ENCODE data around the gene NDUFS6.
"Not testable (repeated sequence)": the region's sequence is repeated elsewhere in the genome, so short reads cannot be mapped to it uniquely, and the experiment has no call there.

NDUFS6 gene

DNA sequence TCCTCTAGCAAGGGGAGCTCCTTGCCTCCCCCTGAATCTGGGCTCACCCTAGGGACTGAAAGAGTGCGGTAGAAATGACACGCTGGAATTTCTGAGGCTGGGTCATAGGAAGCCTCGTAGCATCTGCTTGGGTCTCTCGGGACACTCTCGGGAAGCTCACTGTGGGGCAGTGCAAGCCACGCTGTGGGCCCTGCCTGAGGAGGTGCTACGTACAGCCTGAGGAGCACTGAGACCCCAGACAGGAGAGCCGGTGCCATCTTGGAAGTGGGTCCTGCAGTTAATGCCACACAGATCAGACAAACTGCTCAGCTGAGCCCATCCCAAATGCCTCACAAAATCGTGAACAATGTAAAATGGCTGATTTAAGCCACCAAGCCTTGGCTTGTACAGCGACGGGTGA, 3.4 kb upstream of the NDUFS6 start (continued):
- TF ChIP-seq ZNF565 (CRISPR knock-in tag; conservative IDR thresholded peaks at IDR 0.05; ENCODE audit: low read depth) (no peak), ESRRG (CRISPR knock-in tag; IDR thresholded peaks at IDR 0.05) (no peak), CSDC2 (CRISPR knock-in tag; IDR thresholded peaks at IDR 0.05) (no peak), TCF4 (CRISPR knock-in tag; IDR thresholded peaks at IDR 0.05; ENCODE audit: borderline replicate concordance) (no peak), ZNF70 (CRISPR knock-in tag; IDR thresholded peaks at IDR 0.05) (no peak), ZNF8 (CRISPR knock-in tag; IDR thresholded peaks at IDR 0.05) (no peak), GLIS3 (CRISPR knock-in tag; IDR thresholded peaks at IDR 0.05) (no peak), ISL1 (CRISPR knock-in tag; IDR thresholded peaks at IDR 0.05) (no peak), ZFP30 (CRISPR knock-in tag; IDR thresholded peaks at IDR 0.05) (no peak), ZFP3 (CRISPR knock-in tag; IDR thresholded peaks at IDR 0.05) (no peak)

DNA sequence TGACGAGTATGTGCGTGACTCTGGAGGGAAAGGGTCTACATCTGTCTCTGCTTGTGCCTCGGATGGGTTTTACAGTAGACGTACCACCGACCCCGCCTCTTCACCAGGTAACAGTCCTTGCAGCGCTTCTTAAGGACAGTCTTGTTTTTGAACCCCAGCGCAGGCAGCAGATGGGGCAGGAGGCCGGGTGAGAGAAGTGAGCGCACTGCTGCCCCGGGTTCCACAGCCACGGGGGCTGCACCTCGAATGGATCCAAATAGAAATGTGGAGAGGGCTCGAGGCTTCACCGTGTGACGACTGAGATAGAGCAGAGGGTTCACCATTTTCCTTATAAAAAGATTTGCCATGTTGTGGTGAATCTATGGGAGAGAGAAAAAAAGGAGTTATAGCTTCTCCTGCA, 2.6 kb upstream of the NDUFS6 start:
- not testable (repeated sequence) for ATAC-seq

DNA sequence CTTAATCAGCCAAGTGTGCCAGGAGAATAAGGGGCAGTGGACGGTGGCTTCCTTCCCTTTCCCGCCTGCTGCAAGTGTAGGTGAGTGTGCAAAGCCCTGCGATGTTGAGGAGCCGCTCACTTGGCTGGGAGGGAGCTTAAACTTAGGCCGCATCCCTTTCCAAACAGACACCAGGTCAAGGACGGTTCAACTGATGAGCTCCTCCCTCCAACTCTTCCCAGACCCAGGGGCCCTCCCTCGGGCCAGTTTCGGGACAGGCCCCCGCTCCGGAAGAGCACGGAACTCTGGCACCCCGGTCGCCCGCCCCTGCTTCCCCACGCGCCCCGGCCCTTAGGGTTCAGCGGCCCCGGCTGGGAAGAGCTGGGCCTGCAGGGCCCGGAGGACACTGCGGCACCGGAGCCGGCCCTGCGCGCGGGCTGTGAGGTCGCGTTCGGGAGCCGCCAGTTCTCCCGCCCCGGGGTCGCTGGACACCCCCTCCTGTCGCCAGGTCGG, 2.1 kb upstream of the NDUFS6 start:
- no peak for TF ChIP-seq BACH2 (CRISPR knock-in tag; IDR thresholded peaks at IDR 0.05; ENCODE audit: borderline replicate concordance)
- peak; percentile 55 for ATAC-seq

DNA sequence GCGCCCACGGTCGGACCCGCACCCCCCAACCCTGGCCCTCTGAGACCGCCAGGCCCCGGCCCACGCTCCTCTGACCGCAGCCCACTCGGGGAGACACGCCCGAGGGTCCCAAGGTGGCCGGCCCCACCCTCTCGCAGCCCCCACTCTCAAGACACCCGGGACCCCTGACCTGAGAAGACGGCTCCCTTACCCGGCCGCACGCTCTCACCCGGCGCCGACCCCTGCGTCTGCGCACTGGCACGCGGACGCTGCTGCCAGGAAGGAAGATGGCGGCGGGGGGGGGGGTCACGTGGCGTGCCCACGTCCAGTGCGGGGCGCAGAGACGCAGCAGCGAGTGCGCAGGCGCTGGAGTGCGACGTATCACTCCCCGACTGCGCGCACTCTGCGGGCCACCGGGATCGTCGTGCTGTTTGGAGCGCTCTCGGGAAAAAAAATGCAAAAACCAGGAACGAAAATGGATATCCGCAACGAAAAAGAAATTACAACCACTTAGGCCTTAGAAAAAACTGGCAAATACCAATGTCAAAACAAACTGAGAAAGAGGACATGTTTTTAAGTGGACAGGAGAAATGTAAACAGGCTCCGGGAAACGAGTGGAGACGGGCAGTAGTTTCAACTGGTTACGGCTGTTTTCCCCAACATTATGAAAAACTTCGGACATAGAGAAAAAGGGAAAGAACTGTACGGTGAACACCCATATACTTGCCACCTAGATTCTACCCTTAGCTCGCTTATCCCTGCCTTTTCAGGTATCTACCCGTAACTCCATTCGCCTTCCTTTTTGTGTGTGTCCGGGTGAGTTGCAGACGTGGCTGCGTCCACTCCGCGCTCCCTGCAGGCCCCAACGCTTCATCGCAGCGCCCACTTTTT, 1.4 kb upstream of the NDUFS6 start, which contains the start of gene MRPL36:
Gene MRPL36, minus strand, starts transcription at position 236 of the 870 bp plus-strand sequence. CDS start 902 bp downstream, outside the sequence.
- peak; percentile 85 for ATAC-seq

DNA sequence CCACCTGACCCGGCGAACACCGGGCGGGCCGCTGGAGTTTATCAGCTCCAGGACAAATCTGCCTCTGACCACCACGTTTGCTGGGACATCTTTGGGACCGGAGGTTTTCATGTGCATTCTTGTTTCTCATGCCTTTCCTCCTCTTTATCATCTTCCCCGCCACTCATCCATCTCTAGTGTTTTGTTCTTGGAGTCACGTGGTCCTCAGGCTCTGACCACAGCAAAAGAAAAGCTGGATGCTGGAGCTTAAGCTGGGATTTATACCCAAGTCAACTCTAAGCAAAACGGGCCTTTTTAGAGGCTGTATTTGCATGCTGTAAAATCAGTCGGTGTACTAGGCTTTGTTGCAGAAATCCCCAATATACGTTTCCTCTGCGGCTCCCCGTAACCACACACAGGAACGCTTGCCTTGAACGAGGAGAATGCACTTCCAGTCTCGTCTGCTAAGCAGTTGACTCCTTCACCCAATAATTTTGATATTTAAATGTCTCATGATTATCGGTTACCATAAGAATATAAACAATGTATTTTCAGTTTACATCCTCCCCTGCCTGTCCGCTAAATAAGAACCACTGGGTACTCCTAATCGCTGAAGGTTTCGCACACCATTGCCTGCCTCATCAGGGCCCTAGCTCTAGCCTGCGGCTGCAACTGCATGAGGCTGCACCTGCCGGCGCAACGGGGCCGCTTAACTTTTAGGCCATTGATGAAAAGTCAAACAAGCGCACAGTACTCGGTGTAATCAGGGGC, 560 bp upstream of the NDUFS6 start:
- ATAC-seq, result peak; percentile 57
- TF ChIP-seq BACH2 (CRISPR knock-in tag; IDR thresholded peaks at IDR 0.05; ENCODE audit: borderline replicate concordance) (no peak), TOX (CRISPR knock-in tag; IDR thresholded peaks at IDR 0.05; ENCODE audit: borderline replicate concordance) (no peak), TCF4 (CRISPR knock-in tag; IDR thresholded peaks at IDR 0.05; ENCODE audit: borderline replicate concordance) (no peak), ISL1 (CRISPR knock-in tag; IDR thresholded peaks at IDR 0.05) (no peak), SNAI2 (CRISPR knock-in tag; IDR thresholded peaks at IDR 0.05) (no peak), ZNF565 (CRISPR knock-in tag; conservative IDR thresholded peaks at IDR 0.05; ENCODE audit: low read depth) (no peak), GLIS3 (CRISPR knock-in tag; IDR thresholded peaks at IDR 0.05) (no peak), OSR1 (CRISPR knock-in tag; IDR thresholded peaks at IDR 0.05) (no peak), ARNTL (CRISPR knock-in tag; IDR thresholded peaks at IDR 0.05; ENCODE audit: borderline replicate concordance, low read depth) (no peak)
- TF ChIP-seq, protein P1, sequence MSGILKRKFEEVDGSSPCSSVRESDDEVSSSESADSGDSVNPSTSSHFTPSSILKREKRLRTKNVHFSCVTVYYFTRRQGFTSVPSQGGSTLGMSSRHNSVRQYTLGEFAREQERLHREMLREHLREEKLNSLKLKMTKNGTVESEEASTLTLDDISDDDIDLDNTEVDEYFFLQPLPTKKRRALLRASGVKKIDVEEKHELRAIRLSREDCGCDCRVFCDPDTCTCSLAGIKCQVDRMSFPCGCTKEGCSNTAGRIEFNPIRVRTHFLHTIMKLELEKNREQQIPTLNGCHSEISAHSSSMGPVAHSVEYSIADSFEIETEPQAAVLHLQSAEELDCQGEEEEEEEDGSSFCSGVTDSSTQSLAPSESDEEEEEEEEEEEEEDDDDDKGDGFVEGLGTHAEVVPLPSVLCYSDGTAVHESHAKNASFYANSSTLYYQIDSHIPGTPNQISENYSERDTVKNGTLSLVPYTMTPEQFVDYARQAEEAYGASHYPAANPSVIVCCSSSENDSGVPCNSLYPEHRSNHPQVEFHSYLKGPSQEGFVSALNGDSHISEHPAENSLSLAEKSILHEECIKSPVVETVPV (CRISPR knock-in tag; IDR thresholded peaks at IDR 0.05), result no peak

More for the DNA sequence above, 1.4 kb upstream of the NDUFS6 start, which contains the start of gene MRPL36:
- TF ChIP-seq, protein P2, sequence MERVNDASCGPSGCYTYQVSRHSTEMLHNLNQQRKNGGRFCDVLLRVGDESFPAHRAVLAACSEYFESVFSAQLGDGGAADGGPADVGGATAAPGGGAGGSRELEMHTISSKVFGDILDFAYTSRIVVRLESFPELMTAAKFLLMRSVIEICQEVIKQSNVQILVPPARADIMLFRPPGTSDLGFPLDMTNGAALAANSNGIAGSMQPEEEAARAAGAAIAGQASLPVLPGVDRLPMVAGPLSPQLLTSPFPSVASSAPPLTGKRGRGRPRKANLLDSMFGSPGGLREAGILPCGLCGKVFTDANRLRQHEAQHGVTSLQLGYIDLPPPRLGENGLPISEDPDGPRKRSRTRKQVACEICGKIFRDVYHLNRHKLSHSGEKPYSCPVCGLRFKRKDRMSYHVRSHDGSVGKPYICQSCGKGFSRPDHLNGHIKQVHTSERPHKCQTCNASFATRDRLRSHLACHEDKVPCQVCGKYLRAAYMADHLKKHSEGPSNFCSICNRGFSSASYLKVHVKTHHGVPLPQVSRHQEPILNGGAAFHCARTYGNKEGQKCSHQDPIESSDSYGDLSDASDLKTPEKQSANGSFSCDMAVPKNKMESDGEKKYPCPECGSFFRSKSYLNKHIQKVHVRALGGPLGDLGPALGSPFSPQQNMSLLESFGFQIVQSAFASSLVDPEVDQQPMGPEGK (CRISPR knock-in tag; IDR thresholded peaks at IDR 0.05; ENCODE audit: borderline replicate concordance), result no peak
- no peak for TF ChIP-seq ZNF8 (CRISPR knock-in tag; IDR thresholded peaks at IDR 0.05)
- TF ChIP-seq ZFP3 (CRISPR knock-in tag; IDR thresholded peaks at IDR 0.05), result no peak
- no peak for TF ChIP-seq RARB (CRISPR knock-in tag; IDR thresholded peaks at IDR 0.05)
- no peak for TF ChIP-seq ZC3H10 (CRISPR knock-in tag; IDR thresholded peaks at IDR 0.05)
- TF ChIP-seq ZNF565 (CRISPR knock-in tag; conservative IDR thresholded peaks at IDR 0.05; ENCODE audit: low read depth), result no peak
- no peak for TF ChIP-seq BACH2 (CRISPR knock-in tag; IDR thresholded peaks at IDR 0.05; ENCODE audit: borderline replicate concordance)
- TF ChIP-seq ARNTL (CRISPR knock-in tag; IDR thresholded peaks at IDR 0.05; ENCODE audit: borderline replicate concordance, low read depth), result no peak
- no peak for TF ChIP-seq TOX (CRISPR knock-in tag; IDR thresholded peaks at IDR 0.05; ENCODE audit: borderline replicate concordance)
- TF ChIP-seq TCF4 (CRISPR knock-in tag; IDR thresholded peaks at IDR 0.05; ENCODE audit: borderline replicate concordance), result no peak
- no peak for TF ChIP-seq OSR1 (CRISPR knock-in tag; IDR thresholded peaks at IDR 0.05)
- TF ChIP-seq PPARA (CRISPR knock-in tag; IDR thresholded peaks at IDR 0.05; ENCODE audit: borderline replicate concordance), result no peak
- TF ChIP-seq GLIS3 (CRISPR knock-in tag; IDR thresholded peaks at IDR 0.05), result no peak
- TF ChIP-seq, protein P3, sequence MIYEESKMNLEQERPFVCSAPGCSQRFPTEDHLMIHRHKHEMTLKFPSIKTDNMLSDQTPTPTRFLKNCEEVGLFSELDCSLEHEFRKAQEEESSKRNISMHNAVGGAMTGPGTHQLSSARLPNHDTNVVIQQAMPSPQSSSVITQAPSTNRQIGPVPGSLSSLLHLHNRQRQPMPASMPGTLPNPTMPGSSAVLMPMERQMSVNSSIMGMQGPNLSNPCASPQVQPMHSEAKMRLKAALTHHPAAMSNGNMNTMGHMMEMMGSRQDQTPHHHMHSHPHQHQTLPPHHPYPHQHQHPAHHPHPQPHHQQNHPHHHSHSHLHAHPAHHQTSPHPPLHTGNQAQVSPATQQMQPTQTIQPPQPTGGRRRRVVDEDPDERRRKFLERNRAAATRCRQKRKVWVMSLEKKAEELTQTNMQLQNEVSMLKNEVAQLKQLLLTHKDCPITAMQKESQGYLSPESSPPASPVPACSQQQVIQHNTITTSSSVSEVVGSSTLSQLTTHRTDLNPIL (CRISPR knock-in tag; IDR thresholded peaks at IDR 0.05; ENCODE audit: low read depth), result no peak
- TF ChIP-seq CSDC2 (CRISPR knock-in tag; IDR thresholded peaks at IDR 0.05), result no peak
- TF ChIP-seq SNAI2 (CRISPR knock-in tag; IDR thresholded peaks at IDR 0.05), result no peak

Measured in SK-N-SH treated with all-trans-retinoic acid at 6 μM for 48 hours (cell line).